OCI-LY1 (cell line): ENCODE results near the gene SLC6A4.

Source experiments
- EZH2 ChIP-seq: fragments of 200-600 bp; sonication (generic), shearing (Covaris generic); IDR thresholded peaks from 2 replicates; pipeline ENCODE4 v1.8.0; 2017; ENCODE audit warnings: borderline replicate concordance, mixed run types, mild to moderate bottlenecking, antibody characterized with exemption, low read length, moderate library complexity, mixed read lengths
- TF ChIP-seq, protein P1 (sequence below): fragments of 200-600 bp; sonication (generic), shearing (Covaris generic); IDR thresholded peaks from 2 replicates; pipeline ENCODE4 v1.5.1; 2017; ENCODE audit warnings: mild to moderate bottlenecking, antibody characterized with exemption, low read length, moderate library complexity, mixed read lengths

DNA sequence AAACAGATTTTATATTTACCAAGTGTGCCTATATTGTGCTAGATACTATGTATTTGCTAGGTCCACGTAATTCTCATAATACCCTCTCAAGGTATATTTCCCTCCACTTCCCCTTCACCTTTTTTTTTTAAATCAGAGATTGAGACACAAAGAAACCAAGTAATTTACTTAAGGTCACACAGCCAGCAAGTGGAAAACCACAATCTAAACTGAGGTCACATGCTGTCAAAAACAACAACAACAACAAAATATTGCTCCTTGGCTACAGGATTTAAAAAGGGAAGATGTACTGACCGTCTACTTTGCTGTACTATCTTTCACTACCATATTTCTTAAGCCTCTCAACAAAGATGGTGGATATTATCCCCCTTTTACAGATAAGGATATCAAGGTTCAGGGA, 40.4 kb upstream of the SLC6A4 start:
- TF ChIP-seq, protein P1, sequence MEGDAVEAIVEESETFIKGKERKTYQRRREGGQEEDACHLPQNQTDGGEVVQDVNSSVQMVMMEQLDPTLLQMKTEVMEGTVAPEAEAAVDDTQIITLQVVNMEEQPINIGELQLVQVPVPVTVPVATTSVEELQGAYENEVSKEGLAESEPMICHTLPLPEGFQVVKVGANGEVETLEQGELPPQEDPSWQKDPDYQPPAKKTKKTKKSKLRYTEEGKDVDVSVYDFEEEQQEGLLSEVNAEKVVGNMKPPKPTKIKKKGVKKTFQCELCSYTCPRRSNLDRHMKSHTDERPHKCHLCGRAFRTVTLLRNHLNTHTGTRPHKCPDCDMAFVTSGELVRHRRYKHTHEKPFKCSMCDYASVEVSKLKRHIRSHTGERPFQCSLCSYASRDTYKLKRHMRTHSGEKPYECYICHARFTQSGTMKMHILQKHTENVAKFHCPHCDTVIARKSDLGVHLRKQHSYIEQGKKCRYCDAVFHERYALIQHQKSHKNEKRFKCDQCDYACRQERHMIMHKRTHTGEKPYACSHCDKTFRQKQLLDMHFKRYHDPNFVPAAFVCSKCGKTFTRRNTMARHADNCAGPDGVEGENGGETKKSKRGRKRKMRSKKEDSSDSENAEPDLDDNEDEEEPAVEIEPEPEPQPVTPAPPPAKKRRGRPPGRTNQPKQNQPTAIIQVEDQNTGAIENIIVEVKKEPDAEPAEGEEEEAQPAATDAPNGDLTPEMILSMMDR: no peak
- no peak for TF ChIP-seq EZH2
